Measurements from ENCODE around the gene SBF2. TPM values are rescaled to one million over a fixed set of nuclear protein-coding genes. Genes with fewer than 3 reads are reported as not detected.

Gene SBF2
- total RNA-seq, 1 experiment from 2014 or later: 30.2 TPM

- H3K23me2 ChIP-seq (ENCODE audit: insufficient read length, low read depth, low read length, poor library complexity, severe bottlenecking): no peaks in the 10 kb centered on the region
- H4K20me1 ChIP-seq (ENCODE audit: control insufficient read depth, insufficient read depth, insufficient read length): no peaks in the 10 kb centered on the region
- H3K14ac ChIP-seq (ENCODE audit: insufficient read depth, low read length): no peak overlapping the region
- DNase-seq: no peak
- no peak overlapping the region for H4K5ac ChIP-seq (ENCODE audit: insufficient read length, low read depth, low read length)
- no peak overlapping the region for H3K18ac ChIP-seq (ENCODE audit: insufficient read length, low read depth, low read length)
- no peak overlapping the region for H2AK5ac ChIP-seq (ENCODE audit: insufficient read length, low read length)
- no peak overlapping the region for H2AFZ ChIP-seq (ENCODE audit: low read length)
- Mint-ChIP-seq H3K27me3 (ENCODE audit: low read depth) (no peaks in the 10 kb centered on the region), H3K36me3 (ENCODE audit: insufficient read depth in 1 of 3, low read depth in 3 of 3) (peaks cover 10 to 22% (median 22%) of the 10 kb centered on the region in 3 experiments), H3K27ac (no peak overlapping the region), H3K9me3 (peaks cover 19 to 22% of the 10 kb centered on the region in 2 experiments), H3K4me1 (peaks cover 3 to 5% of the 10 kb centered on the region in 2 experiments; a peak in 2 of 4 replicates), H3K4me3 (no peak overlapping the region)
- no peaks in the 10 kb centered on the region for H3K27me3 ChIP-seq (ENCODE audit: insufficient read depth, low read length)
- H3K4ac ChIP-seq (ENCODE audit: low read depth, low read length): no peak overlapping the region
- H2BK12ac ChIP-seq (ENCODE audit: insufficient read length, low read depth, low read length): no peak overlapping the region
- no peak overlapping the region for H2BK5ac ChIP-seq (ENCODE audit: insufficient read length, low read length)
- no peak for TF ChIP-seq CTCF (conservative IDR thresholded peaks at IDR 0.05)
- H2BK120ac ChIP-seq (ENCODE audit: low read depth, low read length, poor library complexity, severe bottlenecking): no peak overlapping the region
- no peak overlapping the region for H3K9ac ChIP-seq (ENCODE audit: extremely low read depth, insufficient read length, low read length)
- H3K4me1 ChIP-seq (ENCODE audit: insufficient read depth, low read length): no peaks in the 10 kb centered on the region
- no peak overlapping the region for H4K8ac ChIP-seq (replicated peaks; ENCODE audit: insufficient read length, low read depth, low read length)
- H3K79me1 ChIP-seq (ENCODE audit: insufficient read depth, low read depth, low read length, poor library complexity, severe bottlenecking): no peaks in the 10 kb centered on the region
- H3T11ph ChIP-seq (ENCODE audit: low read length): no peak overlapping the region
- H4K91ac ChIP-seq (ENCODE audit: insufficient read length, low read depth, low read length): no peak overlapping the region
- H3K9me3 ChIP-seq (ENCODE audit: control insufficient read depth, low read depth, low read length): no peaks in the 10 kb centered on the region
- no peaks in the 10 kb centered on the region for H3K79me2 ChIP-seq (ENCODE audit: insufficient read depth, low read length)
- H3K23ac ChIP-seq (ENCODE audit: insufficient read length, low read depth, low read length): no peak overlapping the region
- no peak overlapping the region for H2BK20ac ChIP-seq (ENCODE audit: low read depth, low read length, poor library complexity, severe bottlenecking)
- H3K4me2 ChIP-seq (ENCODE audit: insufficient read depth, insufficient read length, low read length): no peak overlapping the region
- no peak overlapping the region for H3K27ac ChIP-seq (ENCODE audit: insufficient read length, low read depth, low read length)
- H2BK15ac ChIP-seq (ENCODE audit: low read depth, low read length): no peak overlapping the region
- no peak overlapping the region for H3K56ac ChIP-seq (ENCODE audit: insufficient read length, low read depth, low read length)
Measured at GRCh38 chr11:10048350-10048749, 245.7 kb downstream of the SBF2 start.

All from H9 (cell line).